ENCODE measurements around the gene WNT4. TPM values are rescaled to one million over a fixed set of nuclear protein-coding genes. Genes with fewer than 3 reads are reported as not detected.
A peak's percentile ranks its signal among the peaks of the same experiment; 100 is the strongest.

The WNT4 gene
- 1 to 10 TPM; 6.7 to 8.2 (median 7.0) TPM for polyA plus RNA-seq (ENCODE audit: insufficient read length in 4 of 4)

GRCh38 chr1:22143065-22144033 lies at the start of gene WNT4:
Gene WNT4, minus strand, starts transcription at chr1:22143097. Its CDS starts 175 bp downstream, at chr1:22142922.
- no peak for DNase-seq (ENCODE audit: low read depth in 4 of 4, low spot score in 3 of 4)

GRCh38 chr1:22190731-22191130 lies 47.8 kb upstream of the WNT4 start:
- no peak for DNase-seq (ENCODE audit: low read depth in 4 of 4, low spot score in 3 of 4)

DNA sequence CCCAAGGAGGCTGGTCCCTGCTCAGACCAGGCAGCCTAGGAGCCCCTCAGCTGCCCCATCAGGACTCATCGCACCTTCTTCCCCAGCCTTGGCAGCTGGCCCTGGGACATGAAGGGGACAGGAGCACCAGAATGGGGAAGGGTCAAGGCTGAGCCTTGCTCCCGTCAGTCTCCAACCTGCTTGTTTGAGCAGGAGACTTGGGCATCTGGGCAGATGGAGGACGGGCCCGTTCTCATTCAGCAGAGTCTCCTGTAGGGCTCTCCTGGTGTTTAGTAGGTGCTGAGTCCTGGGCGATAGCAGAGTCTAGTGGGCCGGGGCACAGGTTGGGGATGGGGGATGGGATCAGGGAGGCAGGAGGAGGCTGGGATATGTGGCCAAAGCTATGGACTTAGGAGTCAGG lies 47.4 kb upstream of the WNT4 start:
- DNase-seq (ENCODE audit: low read depth in 4 of 4, low spot score in 3 of 4) = no peak

DNA sequence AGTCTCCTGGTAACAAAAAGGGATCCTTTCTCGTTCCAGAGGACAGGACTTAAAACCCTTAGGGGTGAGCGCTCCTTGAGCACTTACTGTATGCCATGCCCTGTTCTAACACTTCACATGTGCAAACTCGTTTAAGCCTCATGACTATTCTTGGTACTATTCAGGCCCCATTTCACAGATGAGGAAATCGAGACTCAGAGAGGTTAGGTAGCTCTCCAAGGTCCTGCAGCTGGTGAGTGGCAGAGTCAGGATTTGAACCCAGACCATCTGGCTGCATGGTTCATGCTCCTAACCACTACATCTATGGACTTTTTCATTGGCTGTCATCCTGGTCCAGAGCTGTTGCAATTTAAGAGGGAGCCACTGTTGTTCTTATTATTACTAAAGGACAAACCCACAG lies 46.7 kb upstream of the WNT4 start:
- no peak for DNase-seq (ENCODE audit: low read depth in 4 of 4, low spot score in 3 of 4)

DNA sequence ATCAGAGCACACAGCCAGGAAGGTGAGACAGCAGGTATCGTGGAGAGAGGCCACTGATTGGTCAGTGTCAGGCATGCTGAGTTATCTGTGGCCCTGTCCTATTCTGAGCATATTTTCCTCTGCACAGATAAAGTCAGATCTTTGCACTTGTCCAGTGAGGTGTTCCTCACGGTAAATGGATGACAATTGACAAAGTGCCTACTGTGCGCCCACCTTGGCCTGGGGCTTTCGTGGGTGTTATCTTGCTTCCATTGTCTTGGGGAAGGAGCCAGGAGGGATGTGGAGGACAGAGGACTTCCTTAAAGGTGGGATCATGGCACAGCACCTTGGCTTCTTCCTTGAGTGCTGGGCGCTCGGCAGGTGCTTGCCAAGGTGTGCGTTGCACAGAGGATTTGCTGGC lies 46.0 kb upstream of the WNT4 start:
- no peak for DNase-seq (ENCODE audit: low read depth in 4 of 4, low spot score in 3 of 4)

- DNase-seq (ENCODE audit: low read depth in 4 of 4, low spot score in 3 of 4) = no peak
These were observed 45.5 kb upstream of the WNT4 start for GRCh38 chr1:22188436-22188835.

DNA sequence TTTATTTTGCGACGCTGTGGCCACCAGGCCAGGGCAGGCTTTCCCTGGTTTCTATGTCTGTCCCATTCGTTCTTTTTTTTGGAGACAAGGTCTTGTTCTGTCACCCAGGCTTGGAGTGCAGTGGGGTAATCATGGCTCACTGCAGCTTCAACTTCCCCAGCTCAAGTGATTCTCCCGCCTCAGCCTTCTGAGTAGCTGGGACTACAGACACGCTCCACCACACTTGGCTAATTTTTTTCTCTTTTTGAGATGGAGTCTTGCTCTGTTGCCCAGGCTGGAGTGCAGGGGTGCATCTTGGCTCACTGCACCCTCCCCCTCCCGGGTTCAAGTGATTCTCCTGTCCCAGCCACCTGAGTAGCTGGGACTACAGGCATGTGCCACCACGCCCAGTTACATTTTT lies 43.4 kb upstream of the WNT4 start:
- no peak for DNase-seq (ENCODE audit: low read depth in 4 of 4, low spot score in 3 of 4)

- peak; percentile 55 to 62 (median 61) for DNase-seq (ENCODE audit: low read depth in 4 of 4, low spot score in 3 of 4)
These were observed 42.2 kb upstream of the WNT4 start for GRCh38 chr1:22184892-22185612.

- no peak for DNase-seq (ENCODE audit: low read depth in 4 of 4, low spot score in 3 of 4)
These were observed 41.6 kb upstream of the WNT4 start for GRCh38 chr1:22184454-22184853.

GRCh38 chr1:22182715-22183114 lies 39.8 kb upstream of the WNT4 start:
- no peak for DNase-seq (ENCODE audit: low read depth in 4 of 4, low spot score in 3 of 4)

DNA sequence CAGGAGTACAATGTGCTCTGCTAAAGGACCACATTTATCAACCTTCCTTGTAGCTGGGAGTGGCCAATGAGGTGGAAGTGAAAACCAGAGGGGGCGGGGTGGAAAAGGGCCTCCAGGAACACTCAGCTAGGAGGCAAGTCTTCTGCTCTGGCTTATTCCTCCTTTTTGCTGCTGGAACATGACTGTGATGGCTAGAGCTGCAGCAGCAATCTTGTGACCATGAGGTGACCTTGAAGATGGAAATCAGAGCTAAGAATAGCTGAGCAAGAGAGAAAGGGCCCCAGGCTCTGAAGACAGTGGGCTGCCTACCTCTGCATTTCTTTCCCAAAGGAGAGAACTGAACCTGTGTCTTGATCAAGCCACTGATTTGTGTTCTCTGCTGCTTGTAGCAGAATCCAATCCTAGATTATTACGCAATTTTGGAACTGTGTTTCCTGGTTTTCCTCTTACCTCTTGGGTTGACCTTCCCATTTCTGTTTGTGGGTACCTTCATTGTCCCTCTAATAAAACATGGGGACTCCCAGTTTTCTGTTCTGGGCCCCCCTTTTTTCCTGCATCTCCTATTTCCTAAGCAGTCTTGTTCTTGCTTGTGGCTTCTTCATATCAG lies 36.4 kb upstream of the WNT4 start:
- DNase-seq (ENCODE audit: low read depth in 4 of 4, low spot score in 3 of 4) = no peak

- no peak for DNase-seq (ENCODE audit: low read depth in 4 of 4, low spot score in 3 of 4)
These were observed 34.6 kb upstream of the WNT4 start for GRCh38 chr1:22177354-22178003.

- DNase-seq (ENCODE audit: low read depth in 4 of 4, low spot score in 3 of 4) = no peak
These were observed 33.4 kb upstream of the WNT4 start for GRCh38 chr1:22176258-22176657.

- no peak for DNase-seq (ENCODE audit: low read depth in 4 of 4, low spot score in 3 of 4)
These were observed 31.7 kb upstream of the WNT4 start for GRCh38 chr1:22174446-22175220.

DNA sequence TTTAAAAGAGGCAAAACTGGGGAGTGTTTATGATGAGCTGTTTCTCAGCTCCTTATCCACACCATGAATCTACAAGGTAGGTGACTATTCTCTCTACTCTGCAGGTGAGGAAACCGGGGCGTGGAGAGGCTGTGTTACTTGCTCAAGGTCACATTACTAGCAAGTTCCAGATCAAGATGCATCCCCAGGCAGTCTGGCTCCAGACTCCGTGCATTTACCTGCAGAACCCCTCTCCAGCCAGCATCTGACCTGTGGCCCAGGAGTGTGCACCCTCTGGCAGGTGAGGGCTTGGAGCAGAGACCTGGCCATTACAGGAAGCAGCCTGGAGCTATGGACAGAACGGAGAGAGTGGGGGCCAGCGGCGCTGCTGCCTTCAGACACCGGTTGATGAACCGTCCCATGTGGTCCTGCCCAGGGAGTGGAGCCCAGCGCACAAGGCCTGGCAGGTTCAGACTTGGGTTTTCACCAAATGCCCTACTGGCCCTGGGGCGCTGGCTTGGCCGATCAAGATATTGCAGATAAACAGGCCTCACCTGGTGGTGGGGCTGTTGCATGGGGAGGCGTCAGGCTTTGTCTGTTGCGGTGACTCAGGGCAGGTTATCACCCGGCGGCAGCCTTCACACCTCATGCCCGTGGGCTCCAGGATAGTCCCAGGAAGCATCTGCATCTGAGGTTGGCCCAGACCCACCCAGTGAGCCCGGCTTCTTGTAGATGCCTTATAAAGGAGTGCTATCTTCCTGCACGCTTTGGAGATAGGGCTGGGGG lies 29.2 kb upstream of the WNT4 start:
- no peak for DNase-seq (ENCODE audit: low read depth in 4 of 4, low spot score in 3 of 4)

DNA sequence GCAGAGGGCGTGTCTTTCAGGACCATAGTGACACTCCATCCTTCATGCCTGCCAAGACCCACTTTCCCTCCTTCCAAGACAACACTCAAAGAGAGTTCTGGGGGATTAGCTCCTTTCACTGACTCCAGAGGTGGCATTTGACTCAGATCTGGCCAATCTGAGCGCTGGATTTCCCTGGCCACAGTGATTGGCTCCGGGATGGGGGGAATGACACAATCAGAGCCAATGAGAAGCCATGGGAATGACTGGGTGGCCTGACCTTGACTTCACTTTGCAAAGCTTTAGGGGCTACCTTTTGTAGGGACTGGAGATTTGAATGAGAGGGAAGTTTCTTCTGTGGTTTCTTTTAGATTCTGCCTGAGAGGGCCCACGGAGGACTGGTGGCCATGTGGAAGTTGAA lies 26.9 kb upstream of the WNT4 start:
- no peak for DNase-seq (ENCODE audit: low read depth in 4 of 4, low spot score in 3 of 4)

GRCh38 chr1:22168412-22168973 lies 25.6 kb upstream of the WNT4 start:
- no peak for DNase-seq (ENCODE audit: low read depth in 4 of 4, low spot score in 3 of 4)

GRCh38 chr1:22166439-22166838 lies 23.5 kb upstream of the WNT4 start:
- no peak for DNase-seq (ENCODE audit: low read depth in 4 of 4, low spot score in 3 of 4)

Measured in right renal pelvis (tissue), 4 donors.